Colon (tissue), 2 donors: Measurements from ENCODE around the gene SFN.
"Not testable (repeated sequence)": the region's sequence is repeated elsewhere in the genome, so short reads cannot be mapped to it uniquely, and the experiment has no call there.

Source experiments
- FAIRE-seq: peaks from 2 replicates; lab custom pipeline; 2012; peaks lifted over from hg19 to GRCh38; lab: Jason Lieb, UNC
- donor health status: control.
- donor health status: control.

The SFN gene

GRCh38 chr1:26862781-26863684, at the start of gene SFN:
Gene SFN (plus strand): TSS chr1:26863149. CDS start chr1:26863213, 64 bp downstream.
- no peak for FAIRE-seq

GRCh38 chr1:26814377-26814776, 48.6 kb upstream of the SFN start:
- FAIRE-seq = no peak

- no peak for FAIRE-seq
These were observed 48.1 kb upstream of the SFN start for GRCh38 chr1:26814893-26815292.

GRCh38 chr1:26820784-26821269, 42.1 kb upstream of the SFN start:
- no peak for FAIRE-seq

- FAIRE-seq = no peak
These were observed 40.1 kb upstream of the SFN start for GRCh38 chr1:26822737-26823395.

GRCh38 chr1:26824731-26825130, 38.2 kb upstream of the SFN start:
- no peak for FAIRE-seq

- no peak for FAIRE-seq
These were observed 36.5 kb upstream of the SFN start, which contains the start of gene ZDHHC18 for GRCh38 chr1:26826261-26827105. Gene ZDHHC18 (plus strand): TSS chr1:26826688. CDS start chr1:26826805, 117 bp downstream.

GRCh38 chr1:26827106-26827604, 35.8 kb upstream of the SFN start:
- FAIRE-seq = no peak

- FAIRE-seq = no peak
These were observed 35.3 kb upstream of the SFN start for GRCh38 chr1:26827663-26828062.

GRCh38 chr1:26828411-26828991, 34.4 kb upstream of the SFN start:
- FAIRE-seq = no peak

- FAIRE-seq = no peak
These were observed 33.6 kb upstream of the SFN start for GRCh38 chr1:26829184-26829911.

GRCh38 chr1:26831059-26831458, 31.9 kb upstream of the SFN start:
- FAIRE-seq = no peak

- FAIRE-seq = no peak
These were observed 31.3 kb upstream of the SFN start for GRCh38 chr1:26831546-26832248.

- no peak for FAIRE-seq
These were observed 30.5 kb upstream of the SFN start for GRCh38 chr1:26832249-26832960.

GRCh38 chr1:26833432-26834405, 29.2 kb upstream of the SFN start:
- no peak for FAIRE-seq

- FAIRE-seq = not testable (repeated sequence)
These were observed 25.3 kb upstream of the SFN start for GRCh38 chr1:26837665-26838064.

- no peak for FAIRE-seq
These were observed 24.2 kb upstream of the SFN start for GRCh38 chr1:26838474-26839338.
